ENCODE measurements around the gene C3orf22. TPM values are rescaled to one million over a fixed set of nuclear protein-coding genes. Genes with fewer than 3 reads are reported as not detected.

C3orf22 gene
- total and polyA plus RNA-seq, 9 of the 15 experiments (the other 6 are each of a cell fraction or from before 2014, with no cell fraction given): not detected

GRCh38 chr3:126582311-126582710, 23.6 kb upstream of the C3orf22 start (continued):
- TF ChIP-seq, protein P1, sequence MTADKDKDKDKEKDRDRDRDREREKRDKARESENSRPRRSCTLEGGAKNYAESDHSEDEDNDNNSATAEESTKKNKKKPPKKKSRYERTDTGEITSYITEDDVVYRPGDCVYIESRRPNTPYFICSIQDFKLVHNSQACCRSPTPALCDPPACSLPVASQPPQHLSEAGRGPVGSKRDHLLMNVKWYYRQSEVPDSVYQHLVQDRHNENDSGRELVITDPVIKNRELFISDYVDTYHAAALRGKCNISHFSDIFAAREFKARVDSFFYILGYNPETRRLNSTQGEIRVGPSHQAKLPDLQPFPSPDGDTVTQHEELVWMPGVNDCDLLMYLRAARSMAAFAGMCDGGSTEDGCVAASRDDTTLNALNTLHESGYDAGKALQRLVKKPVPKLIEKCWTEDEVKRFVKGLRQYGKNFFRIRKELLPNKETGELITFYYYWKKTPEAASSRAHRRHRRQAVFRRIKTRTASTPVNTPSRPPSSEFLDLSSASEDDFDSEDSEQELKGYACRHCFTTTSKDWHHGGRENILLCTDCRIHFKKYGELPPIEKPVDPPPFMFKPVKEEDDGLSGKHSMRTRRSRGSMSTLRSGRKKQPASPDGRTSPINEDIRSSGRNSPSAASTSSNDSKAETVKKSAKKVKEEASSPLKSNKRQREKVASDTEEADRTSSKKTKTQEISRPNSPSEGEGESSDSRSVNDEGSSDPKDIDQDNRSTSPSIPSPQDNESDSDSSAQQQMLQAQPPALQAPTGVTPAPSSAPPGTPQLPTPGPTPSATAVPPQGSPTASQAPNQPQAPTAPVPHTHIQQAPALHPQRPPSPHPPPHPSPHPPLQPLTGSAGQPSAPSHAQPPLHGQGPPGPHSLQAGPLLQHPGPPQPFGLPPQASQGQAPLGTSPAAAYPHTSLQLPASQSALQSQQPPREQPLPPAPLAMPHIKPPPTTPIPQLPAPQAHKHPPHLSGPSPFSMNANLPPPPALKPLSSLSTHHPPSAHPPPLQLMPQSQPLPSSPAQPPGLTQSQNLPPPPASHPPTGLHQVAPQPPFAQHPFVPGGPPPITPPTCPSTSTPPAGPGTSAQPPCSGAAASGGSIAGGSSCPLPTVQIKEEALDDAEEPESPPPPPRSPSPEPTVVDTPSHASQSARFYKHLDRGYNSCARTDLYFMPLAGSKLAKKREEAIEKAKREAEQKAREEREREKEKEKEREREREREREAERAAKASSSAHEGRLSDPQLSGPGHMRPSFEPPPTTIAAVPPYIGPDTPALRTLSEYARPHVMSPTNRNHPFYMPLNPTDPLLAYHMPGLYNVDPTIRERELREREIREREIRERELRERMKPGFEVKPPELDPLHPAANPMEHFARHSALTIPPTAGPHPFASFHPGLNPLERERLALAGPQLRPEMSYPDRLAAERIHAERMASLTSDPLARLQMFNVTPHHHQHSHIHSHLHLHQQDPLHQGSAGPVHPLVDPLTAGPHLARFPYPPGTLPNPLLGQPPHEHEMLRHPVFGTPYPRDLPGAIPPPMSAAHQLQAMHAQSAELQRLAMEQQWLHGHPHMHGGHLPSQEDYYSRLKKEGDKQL (CRISPR knock-in tag; IDR thresholded peaks at IDR 0.05; ENCODE audit: borderline replicate concordance): no peak
- TF ChIP-seq ZHX1 (conservative IDR thresholded peaks at IDR 0.05; ENCODE audit: low read length): no peak
- no peak for TF ChIP-seq AFF1 (IDR thresholded peaks at IDR 0.05; ENCODE audit: low read depth in 1 of 2, partially characterized antibody in 2 of 2)
- no peak for TF ChIP-seq SMARCC2 (IDR thresholded peaks at IDR 0.05; ENCODE audit: low read depth)

Measured in K562 (cell line).